A673 (cell line): ENCODE data around the gene YJU2. TPM values are rescaled to one million over a fixed set of nuclear protein-coding genes. Genes with fewer than 3 reads are reported as not detected.
"Not testable (repeated sequence)": the region's sequence is repeated elsewhere in the genome, so short reads cannot be mapped to it uniquely, and the experiment has no call there.

Source experiments
- BruUV-seq: library from RNA; stranded (reverse); fragments of 400-500 nt; replicated peaks from 2 replicates; lab custom pipeline; 2021; lab: Mats Ljungman, UMichigan
- CTCF ChIA-PET: fragments of 300-600 bp; sonication (Branson Sonifier 250); formaldehyde crosslinking; loops from one replicate; lab custom pipeline; 2022; ENCODE audit warnings: antibody characterized with exemption; lab: Charles Lee
- POLR2A ChIA-PET: fragments of 300-600 bp; sonication (Branson Sonifier 250); formaldehyde crosslinking; loops from one replicate; lab custom pipeline; 2022; ENCODE audit warnings: antibody characterized with exemption; ENCODE audit not compliant: low non-redundant PET; lab: Charles Lee
- DNase-seq: peaks from one replicate; pipeline ENCODE4 v3.0.0-alpha.2; 2015; ENCODE audit warnings: low spot score
- H3K27ac ChIP-seq: fragments of 200-600 bp; sonication (generic); 2 replicates; pipeline ENCODE4 v1.5.1; 2016; ENCODE audit warnings: mixed run types, low read depth, mild to moderate bottlenecking, mixed read lengths, antibody characterized with exemption, low read length; ENCODE audit not compliant: poor library complexity, severe bottlenecking
- H3K27me3 ChIP-seq: fragments of 200-600 bp; sonication (generic); replicated peaks from 2 replicates; pipeline ENCODE4 v1.6.1; 2017; ENCODE audit warnings: mixed run types, low read depth, mild to moderate bottlenecking, mixed read lengths, antibody characterized with exemption, low read length; ENCODE audit not compliant: insufficient read depth, poor library complexity
- H3K36me3 ChIP-seq: fragments of 200-600 bp; sonication (generic); 2 replicates; pipeline ENCODE4 v1.6.1; 2016; ENCODE audit warnings: mixed run types, mild to moderate bottlenecking, mixed read lengths, antibody characterized with exemption, low read length; ENCODE audit not compliant: insufficient read depth, poor library complexity, severe bottlenecking
- H3K4me1 ChIP-seq: fragments of 200-600 bp; sonication (generic); 2 replicates; pipeline ENCODE4 v1.6.1; 2017; ENCODE audit warnings: mixed run types, mild to moderate bottlenecking, mixed read lengths, antibody characterized with exemption, low read length; ENCODE audit not compliant: insufficient read depth, poor library complexity, severe bottlenecking
- H3K4me3 ChIP-seq: fragments of 200-600 bp; sonication (generic); 2 replicates; pipeline ENCODE4 v1.5.1; 2016; ENCODE audit warnings: low read depth, mixed run types, mild to moderate bottlenecking, mixed read lengths, low read length; ENCODE audit not compliant: poor library complexity, severe bottlenecking
- H3K9me3 ChIP-seq: fragments of 200-600 bp; sonication (generic); 2 replicates; pipeline ENCODE4 v1.6.1; 2016; ENCODE audit warnings: mixed run types, low read depth, mild to moderate bottlenecking, mixed read lengths, antibody characterized with exemption, low read length; ENCODE audit not compliant: poor library complexity, severe bottlenecking
- CTCF ChIP-seq: fragments of 300-800, 200-600 bp; sonication (generic); conservative IDR thresholded peaks from 2 replicates; pipeline ENCODE4 v1.5.1; 2017; ENCODE audit warnings: low read depth, mild to moderate bottlenecking, antibody characterized with exemption, low read length, moderate library complexity, mixed read lengths
- EZH2 ChIP-seq: fragments of 200-600 bp; sonication (generic); IDR thresholded peaks from 2 replicates; pipeline ENCODE4 v1.6.1; 2017; ENCODE audit warnings: borderline replicate concordance, low read depth, mild to moderate bottlenecking, mixed read lengths, antibody characterized with exemption, low read length; ENCODE audit not compliant: poor library complexity, severe bottlenecking
- intact Hi-C: fragments of 100-400 bp; cut with micrococcal nuclease; formaldehyde crosslinking; loops from one replicate; pipeline ENCODE4 v1.10.0; 2022; ENCODE audit not compliant: unreplicated experiment
- total RNA-seq: library from RNA; stranded (reverse); gene quantifications from 2 replicates; pipeline ENCODE4 v1.2.3, GENCODE V29; 2021

Gene YJU2
- total RNA-seq, 1 experiment from 2014 or later: 34.7 TPM

- no peak overlapping the region for H3K27ac ChIP-seq
- no peak for TF ChIP-seq EZH2
- TF ChIP-seq CTCF: no peak
- H3K4me1 ChIP-seq: peaks cover 7% of the 10 kb centered on the region
- H3K27me3 ChIP-seq: no peaks in the 10 kb centered on the region
- BruUV-seq: no TSS peak
- no peaks in the 10 kb centered on the region for H3K9me3 ChIP-seq
- ChIA-PET CTCF (no interaction called here), POLR2A (no interaction called here)
- DNase-seq: no peak
- H3K4me3 ChIP-seq: no peak overlapping the region
- intact Hi-C loops: no loop called here
- H3K36me3 ChIP-seq: no peaks in the 10 kb centered on the region
Observed at GRCh38 chr19:4227771-4228170, 19.1 kb upstream of the YJU2 start.

GRCh38 chr19:4228765-4229178, 18.1 kb upstream of the YJU2 start:
- no peak overlapping the region for H3K27ac ChIP-seq
- no TSS peak for BruUV-seq
- no peak for DNase-seq
- no peaks in the 10 kb centered on the region for H3K9me3 ChIP-seq
- intact Hi-C loops: no loop called here
- no peaks in the 10 kb centered on the region for H3K27me3 ChIP-seq
- CTCF ChIA-PET: no interaction called here
- no peak for TF ChIP-seq EZH2
- peaks cover 7% of the 10 kb centered on the region for H3K4me1 ChIP-seq
- no peak overlapping the region for H3K4me3 ChIP-seq
- no peaks in the 10 kb centered on the region for H3K36me3 ChIP-seq
- POLR2A ChIA-PET: no interaction called here

- Histone ChIP-seq H3K4me3 (no peak within 1 kb of the TSS), H3K9me3 (no peaks in the 10 kb centered on the region), H3K36me3 (no peaks in the 10 kb centered on the region), H3K27ac (no peak within 1 kb of the TSS), H3K4me1 (peaks cover 7% of the 10 kb centered on the region), H3K27me3 (no peaks in the 10 kb centered on the region)
- intact Hi-C loops: no loop called here
- peak; percentile 64 for DNase-seq
- no TSS peak for BruUV-seq
- POLR2A ChIA-PET: no interaction called here
- TF ChIP-seq EZH2: no peak
- TF ChIP-seq CTCF: no peak
- CTCF ChIA-PET: no interaction called here
Observed at GRCh38 chr19:4229179-4229931, 17.5 kb upstream of the YJU2 start, which contains the start of gene EBI3. Gene EBI3 (plus strand): TSS chr19:4229523. CDS start chr19:4229551, 28 bp downstream.

- POLR2A ChIA-PET, H3K9me3 ChIP-seq, H3K27me3 ChIP-seq, BruUV-seq, intact Hi-C loops, H3K27ac ChIP-seq, H3K36me3 ChIP-seq, CTCF ChIA-PET, H3K4me3 ChIP-seq, H3K4me1 ChIP-seq, DNase-seq: not testable (repeated sequence)
Observed at GRCh38 chr19:4230237-4230636, 16.6 kb upstream of the YJU2 start.

- BruUV-seq, H3K27ac ChIP-seq, H3K36me3 ChIP-seq, H3K9me3 ChIP-seq, DNase-seq, intact Hi-C loops, POLR2A ChIA-PET, H3K27me3 ChIP-seq, H3K4me3 ChIP-seq, H3K4me1 ChIP-seq: not testable (repeated sequence)
- CTCF ChIA-PET: interaction anchor here (0.7 kb wide), 1 partner anchor 111 kb away, joined by 6 read pairs; no protein-coding TSS in a partner anchor
Observed at GRCh38 chr19:4231521-4231920, 15.4 kb upstream of the YJU2 start.

- H3K4me3 ChIP-seq, DNase-seq, H3K9me3 ChIP-seq, H3K27ac ChIP-seq, intact Hi-C loops, H3K36me3 ChIP-seq, POLR2A ChIA-PET, BruUV-seq, H3K27me3 ChIP-seq, H3K4me1 ChIP-seq: not testable (repeated sequence)
- CTCF ChIA-PET: interaction anchor here (0.7 kb wide), 1 partner anchor 110 kb away, joined by 6 read pairs; no protein-coding TSS in a partner anchor
Observed at GRCh38 chr19:4232139-4232538, 14.7 kb upstream of the YJU2 start.
